ENCODE results near the gene NDUFB7. TPM values are rescaled to one million over a fixed set of nuclear protein-coding genes. Genes with fewer than 3 reads are reported as not detected.

Gene NDUFB7
- total RNA-seq, 1 experiment from 2014 or later = 482 TPM

GRCh38 chr19:14525729-14526128 is 46.1 kb downstream of the NDUFB7 start:
- no peak for DNase-seq (ENCODE audit: low read depth)

- no peak for DNase-seq (ENCODE audit: low read depth)
Measured at GRCh38 chr19:14520543-14520942, 51.3 kb downstream of the NDUFB7 start.

GRCh38 chr19:14519860-14520407 is 51.9 kb downstream of the NDUFB7 start:
- DNase-seq (ENCODE audit: low read depth) = peak; percentile 98

GRCh38 chr19:14519245-14519859 is 52.5 kb downstream of the NDUFB7 start:
- no peak for DNase-seq (ENCODE audit: low read depth)

GRCh38 chr19:14517840-14518505 is 53.9 kb downstream of the NDUFB7 start, which contains the start of gene DNAJB1:
Gene DNAJB1 (minus strand): TSS chr19:14518397. CDS start chr19:14518349, 48 bp downstream.
- peak; percentile 81 for DNase-seq (ENCODE audit: low read depth)

GRCh38 chr19:14517446-14517839 is 54.4 kb downstream of the NDUFB7 start:
- DNase-seq (ENCODE audit: low read depth) = peak; percentile 32

- peak; percentile 15 for DNase-seq (ENCODE audit: low read depth)
Measured at GRCh38 chr19:14516746-14517438, 55.0 kb downstream of the NDUFB7 start.

Other genes starting within 250 kb of the NDUFB7 start
- 57.3 and 62.2 TPM in 2 replicates for gene ADGRE5, start 190.6 kb downstream of the NDUFB7 start, total RNA-seq (2014; rRNA removed; shearing (Covaris generic))
- 154 and 173 TPM in 2 replicates for gene DDX39A, start 152.7 kb downstream of the NDUFB7 start, total RNA-seq (2014; rRNA removed; shearing (Covaris generic))
- 53.7 and 58.3 TPM in 2 replicates for gene PKN1, start 138.8 kb downstream of the NDUFB7 start, total RNA-seq (2014; rRNA removed; shearing (Covaris generic))
- gene PTGER1, start 96.7 kb downstream of the NDUFB7 start, total RNA-seq (2014; rRNA removed; shearing (Covaris generic)) = 0.60 TPM in 1 of 2 replicates, not detected in the other
- gene GIPC1, start 75.9 kb downstream of the NDUFB7 start, total RNA-seq (2014; rRNA removed; shearing (Covaris generic)) = 47.3 and 93.1 TPM in 2 replicates
- 94.7 and 95.9 TPM in 2 replicates for gene DNAJB1, start 53.7 kb downstream of the NDUFB7 start, total RNA-seq (2014; rRNA removed; shearing (Covaris generic))
- 82.3 and 102 TPM in 2 replicates for gene TECR, start 42.5 kb downstream of the NDUFB7 start, total RNA-seq (2014; rRNA removed; shearing (Covaris generic))
- not detected in 2 replicates for gene CLEC17A, start 11.0 kb upstream of the NDUFB7 start, total RNA-seq (2014; rRNA removed; shearing (Covaris generic))
- not detected in 2 replicates for gene ADGRE3, start 102.8 kb upstream of the NDUFB7 start, total RNA-seq (2014; rRNA removed; shearing (Covaris generic))
- gene ZNF333, start 118.0 kb upstream of the NDUFB7 start, total RNA-seq (2014; rRNA removed; shearing (Covaris generic)) = 7.9 and 10.4 TPM in 2 replicates
- gene ADGRE2, start 206.5 kb upstream of the NDUFB7 start, total RNA-seq (2014; rRNA removed; shearing (Covaris generic)) = 3.9 and 6.1 TPM in 2 replicates

Measured in RPMI7951 (cell line).